ENCODE results near the gene PDE1A. TPM values are rescaled to one million over a fixed set of nuclear protein-coding genes. Genes with fewer than 3 reads are reported as not detected.

PDE1A gene
- total and polyA plus RNA-seq, 2 donors (not counting 1 experiment from before 2014, with no cell fraction given), result 0.07 TPM; not detected in 1

DNA sequence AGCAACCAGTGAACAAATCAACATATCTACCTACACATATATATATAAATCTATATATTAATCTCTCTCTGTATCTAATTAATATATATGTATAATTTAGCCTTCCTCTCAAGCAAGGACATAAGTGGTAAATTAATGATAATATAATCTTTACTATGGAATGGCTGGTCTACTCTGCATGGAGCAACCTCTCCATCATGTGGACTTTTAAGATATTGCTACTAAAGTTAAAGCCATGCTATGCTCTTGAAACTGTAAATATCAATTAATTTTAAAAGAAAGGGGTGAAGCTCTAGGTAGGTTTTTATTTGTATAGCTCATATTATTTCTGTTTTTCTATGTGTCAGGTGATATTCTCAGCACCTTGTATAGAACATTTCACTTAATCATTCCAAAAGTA, 294.2 kb downstream of the PDE1A start:
- no peaks in the 10 kb centered on the region for H3K79me2 ChIP-seq (ENCODE audit: control insufficient read depth, insufficient read depth, low read length)
- Mint-ChIP-seq H3K27me3 (peaks cover 9% of the 10 kb centered on the region), H3K27ac (no peak overlapping the region), H3K4me1 (no peaks in the 10 kb centered on the region), H3K4me3 (no peak overlapping the region), H3K9me3 (ENCODE audit: insufficient read depth) (no peaks in the 10 kb centered on the region)
- H4K20me1 ChIP-seq (ENCODE audit: control insufficient read depth, insufficient read depth, low read length, poor library complexity, severe bottlenecking), result no peaks in the 10 kb centered on the region
- CTCF ChIA-PET, result interaction anchor here (1.8 kb wide), 1 partner anchor 53 kb away, joined by 5 read pairs; no protein-coding TSS in a partner anchor
- no peaks in the 10 kb centered on the region for H3K4me1 ChIP-seq (ENCODE audit: control insufficient read depth in 2 of 2, insufficient read depth in 2 of 2, low read length in 2 of 2)
- DNase-seq, result no peak
- H3K9me3 ChIP-seq (ENCODE audit: control extremely low read depth in 1 of 3, control insufficient read depth in 2 of 3, insufficient read depth in 1 of 3, low read length in 2 of 3), result no peaks in the 10 kb centered on the region
- intact Hi-C loops (cut with micrococcal nuclease), result no loop called here
- ATAC-seq (ENCODE audit: low read depth), result no peak
- no peak overlapping the region for H3K9ac ChIP-seq (ENCODE audit: low read length)
- H3K27me3 ChIP-seq (replicated peaks in 1 of 4; ENCODE audit: control extremely low read depth in 1 of 4, control insufficient read depth in 3 of 4, insufficient read depth in 4 of 4, low read length in 3 of 4), result no peaks in the 10 kb centered on the region
- no peak overlapping the region for H2AFZ ChIP-seq (ENCODE audit: insufficient read depth, low read depth, low read length, poor library complexity, severe bottlenecking)
- no peak overlapping the region for H3K4me3 ChIP-seq (ENCODE audit: control extremely low read depth in 1 of 5, extremely low read depth in 1 of 5, insufficient read depth in 1 of 5, low read depth in 2 of 5, low read length in 4 of 5)
- H3K27ac ChIP-seq (ENCODE audit: low read length in 2 of 2), result no peak overlapping the region
- POLR2A ChIA-PET, result no interaction called here
- H3K36me3 ChIP-seq (replicated peaks in 1 of 2; ENCODE audit: control extremely low read depth in 1 of 2, control insufficient read depth in 1 of 2, extremely low read depth in 1 of 2, insufficient read depth in 2 of 2, low read length in 1 of 2), result no peaks in the 10 kb centered on the region
- TF ChIP-seq, protein P1, sequence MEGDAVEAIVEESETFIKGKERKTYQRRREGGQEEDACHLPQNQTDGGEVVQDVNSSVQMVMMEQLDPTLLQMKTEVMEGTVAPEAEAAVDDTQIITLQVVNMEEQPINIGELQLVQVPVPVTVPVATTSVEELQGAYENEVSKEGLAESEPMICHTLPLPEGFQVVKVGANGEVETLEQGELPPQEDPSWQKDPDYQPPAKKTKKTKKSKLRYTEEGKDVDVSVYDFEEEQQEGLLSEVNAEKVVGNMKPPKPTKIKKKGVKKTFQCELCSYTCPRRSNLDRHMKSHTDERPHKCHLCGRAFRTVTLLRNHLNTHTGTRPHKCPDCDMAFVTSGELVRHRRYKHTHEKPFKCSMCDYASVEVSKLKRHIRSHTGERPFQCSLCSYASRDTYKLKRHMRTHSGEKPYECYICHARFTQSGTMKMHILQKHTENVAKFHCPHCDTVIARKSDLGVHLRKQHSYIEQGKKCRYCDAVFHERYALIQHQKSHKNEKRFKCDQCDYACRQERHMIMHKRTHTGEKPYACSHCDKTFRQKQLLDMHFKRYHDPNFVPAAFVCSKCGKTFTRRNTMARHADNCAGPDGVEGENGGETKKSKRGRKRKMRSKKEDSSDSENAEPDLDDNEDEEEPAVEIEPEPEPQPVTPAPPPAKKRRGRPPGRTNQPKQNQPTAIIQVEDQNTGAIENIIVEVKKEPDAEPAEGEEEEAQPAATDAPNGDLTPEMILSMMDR (IDR thresholded peaks at IDR 0.05), result no peak
- no peak for TF ChIP-seq EZH2 (IDR thresholded peaks at IDR 0.05; ENCODE audit: borderline replicate concordance, insufficient read depth, low read depth, low read length, poor library complexity, severe bottlenecking)
- no peak overlapping the region for H3K4me2 ChIP-seq (replicated peaks; ENCODE audit: low read depth, low read length, poor library complexity, severe bottlenecking)

DNA sequence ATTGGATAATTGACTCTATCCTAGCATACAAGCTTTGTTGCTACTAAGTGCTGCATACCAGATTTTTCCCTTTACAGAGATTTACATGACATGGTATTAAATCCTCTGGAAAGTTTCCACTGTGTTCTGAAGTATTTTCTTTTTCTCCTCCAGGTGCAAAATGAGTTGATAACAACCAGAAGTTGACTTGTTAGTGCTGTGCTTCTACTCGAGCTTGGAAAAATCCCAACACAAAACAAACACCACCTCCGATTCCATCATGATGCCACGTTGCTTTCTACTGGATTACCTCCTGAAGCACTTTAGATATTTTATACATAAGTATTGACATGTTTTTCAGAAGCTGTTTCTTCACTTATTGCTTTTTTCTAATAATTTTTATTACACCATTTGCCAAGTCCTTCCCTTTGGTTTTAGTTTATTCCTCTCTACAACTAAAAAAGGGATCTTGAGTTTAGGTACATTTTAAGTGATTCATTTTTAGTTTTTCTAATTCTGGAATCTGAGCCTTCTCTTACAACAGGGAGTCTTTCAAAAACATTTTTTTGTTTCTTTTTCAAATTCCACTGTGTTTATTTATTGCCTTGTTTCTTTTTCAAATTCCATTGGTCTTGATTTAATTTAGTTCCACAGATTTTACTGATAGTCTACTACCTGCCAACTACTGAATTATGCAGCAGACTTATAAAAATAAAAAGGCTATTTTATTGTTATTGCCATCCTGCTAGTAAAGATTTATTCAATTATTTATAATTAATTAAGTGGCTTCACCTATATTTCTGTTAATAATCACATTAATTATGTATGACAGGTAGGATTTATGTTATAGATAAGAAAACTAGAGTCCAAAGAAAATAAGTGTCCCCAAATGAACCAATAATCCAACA, 297.8 kb downstream of the PDE1A start:
- Histone ChIP-seq H4K20me1 (ENCODE audit: control insufficient read depth, insufficient read depth, low read length, poor library complexity, severe bottlenecking) (no peaks in the 10 kb centered on the region), H2AFZ (ENCODE audit: insufficient read depth, low read depth, low read length, poor library complexity, severe bottlenecking) (no peak overlapping the region), H3K4me2 (replicated peaks; ENCODE audit: low read depth, low read length, poor library complexity, severe bottlenecking) (no peak overlapping the region), H3K36me3 (replicated peaks in 1 of 2; ENCODE audit: control extremely low read depth in 1 of 2, control insufficient read depth in 1 of 2, extremely low read depth in 1 of 2, insufficient read depth in 2 of 2, low read length in 1 of 2) (no peaks in the 10 kb centered on the region), H3K9ac (ENCODE audit: low read length) (no peak overlapping the region), H3K4me1 (ENCODE audit: control insufficient read depth in 2 of 2, insufficient read depth in 2 of 2, low read length in 2 of 2) (no peaks in the 10 kb centered on the region), H3K4me3 (ENCODE audit: control extremely low read depth in 1 of 5, extremely low read depth in 1 of 5, insufficient read depth in 1 of 5, low read depth in 2 of 5, low read length in 4 of 5) (no peak overlapping the region), H3K27ac (ENCODE audit: low read length in 2 of 2) (no peak overlapping the region), H3K79me2 (ENCODE audit: control insufficient read depth, insufficient read depth, low read length) (no peaks in the 10 kb centered on the region), H3K27me3 (replicated peaks in 1 of 4; ENCODE audit: control extremely low read depth in 1 of 4, control insufficient read depth in 3 of 4, insufficient read depth in 4 of 4, low read length in 3 of 4) (peaks cover 0 to 5% (median 0%) of the 10 kb centered on the region in 4 experiments), H3K9me3 (ENCODE audit: control extremely low read depth in 1 of 3, control insufficient read depth in 2 of 3, insufficient read depth in 1 of 3, low read length in 2 of 3) (no peaks in the 10 kb centered on the region)
- Mint-ChIP-seq H3K27ac (no peak overlapping the region), H3K27me3 (peaks cover 11% of the 10 kb centered on the region), H3K4me1 (no peaks in the 10 kb centered on the region), H3K9me3 (ENCODE audit: insufficient read depth) (peaks cover 4% of the 10 kb centered on the region), H3K4me3 (no peak overlapping the region)
- TF ChIP-seq, protein P1 (IDR thresholded peaks at IDR 0.05), result no peak
- TF ChIP-seq EZH2 (IDR thresholded peaks at IDR 0.05; ENCODE audit: borderline replicate concordance, insufficient read depth, low read depth, low read length, poor library complexity, severe bottlenecking), result no peak
- ATAC-seq (ENCODE audit: low read depth), result no peak
- intact Hi-C loops (cut with micrococcal nuclease), result no loop called here
- POLR2A ChIA-PET, result no interaction called here
- no CpG with 5 or more reads among the region's 3 CpGs for WGBS (ENCODE audit: insufficient coverage)
- CTCF ChIA-PET, result no interaction called here
- no peak for DNase-seq

Measured in B cell (primary cell).